Measurements from ENCODE around the gene SATB2. TPM values are rescaled to one million over a fixed set of nuclear protein-coding genes. Genes with fewer than 3 reads are reported as not detected.
A peak's percentile ranks its signal among the peaks of the same experiment; 100 is the strongest.

Gene SATB2
- total RNA-seq (2014; rRNA removed; shearing (Covaris generic); ENCODE audit: low replicate concordance) = 1.6 and 5.4 TPM in 2 replicates

- in situ Hi-C loops (cut with HindIII; ENCODE audit: low pct_unique_long_range_greater_than_20kb, low sequenced_read_pairs) = no loop called here
- DNase-seq (ENCODE audit: low read depth) = peak; percentile 72
Measured at GRCh38 chr2:199457147-199458008, at the start of gene SATB2. TSS of gene SATB2 (minus strand) at chr2:199457939. CDS start at chr2:199456037, 1,902 bp downstream.

GRCh38 chr2:199505755-199506403 is 48.1 kb upstream of the SATB2 start:
- no peak for DNase-seq (ENCODE audit: low read depth)
- in situ Hi-C loops (cut with HindIII; ENCODE audit: low pct_unique_long_range_greater_than_20kb, low sequenced_read_pairs) = no loop called here

- in situ Hi-C loops (cut with HindIII; ENCODE audit: low pct_unique_long_range_greater_than_20kb, low sequenced_read_pairs) = no loop called here
- DNase-seq (ENCODE audit: low read depth) = no peak
Measured at GRCh38 chr2:199503148-199503547, 45.4 kb upstream of the SATB2 start.

GRCh38 chr2:199499005-199499404 is 41.3 kb upstream of the SATB2 start:
- no peak for DNase-seq (ENCODE audit: low read depth)
- in situ Hi-C loops (cut with HindIII; ENCODE audit: low pct_unique_long_range_greater_than_20kb, low sequenced_read_pairs) = no loop called here

DNA sequence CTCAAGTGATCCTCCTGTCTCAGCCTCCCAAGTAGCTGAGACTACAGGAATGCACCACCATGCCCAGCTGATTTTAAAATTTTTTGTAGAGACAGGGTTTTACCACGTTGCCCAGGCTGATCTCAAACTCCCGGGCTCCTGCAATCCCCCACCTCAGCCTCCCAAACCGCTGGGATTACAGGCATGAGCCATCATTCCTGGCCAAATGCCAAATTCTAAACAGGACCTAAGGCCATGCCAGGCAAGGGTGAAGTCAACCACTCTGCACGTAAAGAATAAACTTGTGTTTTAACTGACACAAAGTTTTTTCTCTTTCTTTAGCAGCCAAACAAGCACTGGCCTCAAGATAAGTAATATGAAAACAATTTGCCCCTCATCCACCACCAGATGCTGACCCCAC is 37.4 kb upstream of the SATB2 start:
- no peak for DNase-seq (ENCODE audit: low read depth)
- in situ Hi-C loops (cut with HindIII; ENCODE audit: low pct_unique_long_range_greater_than_20kb, low sequenced_read_pairs) = no loop called here

DNA sequence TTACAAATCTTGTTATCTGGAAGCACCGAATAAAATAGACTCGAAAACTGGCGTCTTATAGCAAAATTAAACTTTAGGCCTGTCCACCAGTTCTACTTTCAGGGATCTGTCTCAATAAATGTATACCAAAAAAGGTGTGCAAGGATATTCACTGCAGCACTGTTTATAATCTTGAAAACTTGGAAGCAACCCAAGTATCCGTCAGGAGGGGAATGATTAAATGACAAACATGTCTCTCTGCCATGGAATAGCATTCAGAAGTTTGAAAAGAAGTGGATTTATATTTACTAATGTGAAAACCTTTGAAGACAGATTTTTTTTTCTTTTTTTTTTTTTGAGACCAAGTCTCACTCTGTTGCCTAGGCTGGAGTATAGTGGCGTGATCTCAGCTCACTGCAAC is 32.3 kb upstream of the SATB2 start:
- no peak for DNase-seq (ENCODE audit: low read depth)
- in situ Hi-C loops (cut with HindIII; ENCODE audit: low pct_unique_long_range_greater_than_20kb, low sequenced_read_pairs) = no loop called here

DNA sequence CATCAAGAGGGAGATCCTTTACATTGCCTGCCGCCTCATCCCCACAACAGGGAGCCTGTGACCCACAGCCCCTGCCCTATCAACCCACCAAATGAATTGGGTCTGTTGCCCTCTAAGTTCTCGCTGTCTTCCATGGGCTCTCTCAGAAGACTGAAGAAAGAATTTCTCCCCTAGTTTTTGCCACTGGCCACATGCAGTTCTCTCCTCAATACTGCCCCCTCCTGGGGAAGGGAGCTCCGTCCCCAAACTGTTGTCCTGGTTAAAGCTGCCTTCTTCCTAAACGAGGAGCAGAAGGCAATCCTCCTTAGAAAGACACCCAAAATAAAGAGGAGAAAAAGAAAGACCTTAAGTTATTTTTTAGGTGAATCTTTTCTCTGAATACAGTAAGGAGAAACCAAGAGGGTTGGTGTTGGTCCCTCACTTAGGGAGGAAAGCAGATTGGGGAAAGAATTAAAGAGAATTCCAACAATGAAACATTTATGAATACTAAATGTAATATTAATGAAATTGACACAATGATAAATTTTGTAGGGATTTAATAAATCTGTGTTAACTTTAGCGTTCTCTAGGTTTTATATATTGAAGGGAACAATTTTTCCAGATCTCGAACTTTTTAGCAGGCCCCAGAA is 31.1 kb upstream of the SATB2 start:
- in situ Hi-C loops (cut with HindIII; ENCODE audit: low pct_unique_long_range_greater_than_20kb, low sequenced_read_pairs) = no loop called here
- DNase-seq (ENCODE audit: low read depth) = peak; percentile 36

GRCh38 chr2:199485732-199486335 is 28.1 kb upstream of the SATB2 start:
- in situ Hi-C loops (cut with HindIII; ENCODE audit: low pct_unique_long_range_greater_than_20kb, low sequenced_read_pairs) = no loop called here
- peak; percentile 52 for DNase-seq (ENCODE audit: low read depth)

DNA sequence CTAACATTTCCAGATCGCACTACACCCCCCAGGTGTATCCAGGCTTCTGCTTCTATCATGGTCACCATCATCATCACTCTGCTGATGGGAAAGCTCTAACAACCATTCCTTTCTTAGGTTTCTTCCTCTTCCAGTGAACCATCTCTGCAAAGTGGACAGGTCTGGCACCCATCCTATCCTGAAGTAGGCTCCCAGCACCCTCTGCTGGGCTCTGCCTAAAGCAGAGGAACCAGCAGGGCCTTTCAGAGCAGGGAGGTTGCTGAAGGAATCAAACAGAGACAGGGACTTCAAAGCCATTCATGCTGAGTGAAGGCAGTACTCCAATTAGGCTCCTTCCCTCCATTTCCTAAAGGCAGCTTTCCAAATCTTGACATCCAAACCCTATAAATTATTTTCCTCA is 27.2 kb upstream of the SATB2 start:
- DNase-seq (ENCODE audit: low read depth) = no peak
- in situ Hi-C loops (cut with HindIII; ENCODE audit: low pct_unique_long_range_greater_than_20kb, low sequenced_read_pairs) = no loop called here

- DNase-seq (ENCODE audit: low read depth) = no peak
- in situ Hi-C loops (cut with HindIII; ENCODE audit: low pct_unique_long_range_greater_than_20kb, low sequenced_read_pairs) = no loop called here
Measured at GRCh38 chr2:199480966-199481365, 23.2 kb upstream of the SATB2 start.

DNA sequence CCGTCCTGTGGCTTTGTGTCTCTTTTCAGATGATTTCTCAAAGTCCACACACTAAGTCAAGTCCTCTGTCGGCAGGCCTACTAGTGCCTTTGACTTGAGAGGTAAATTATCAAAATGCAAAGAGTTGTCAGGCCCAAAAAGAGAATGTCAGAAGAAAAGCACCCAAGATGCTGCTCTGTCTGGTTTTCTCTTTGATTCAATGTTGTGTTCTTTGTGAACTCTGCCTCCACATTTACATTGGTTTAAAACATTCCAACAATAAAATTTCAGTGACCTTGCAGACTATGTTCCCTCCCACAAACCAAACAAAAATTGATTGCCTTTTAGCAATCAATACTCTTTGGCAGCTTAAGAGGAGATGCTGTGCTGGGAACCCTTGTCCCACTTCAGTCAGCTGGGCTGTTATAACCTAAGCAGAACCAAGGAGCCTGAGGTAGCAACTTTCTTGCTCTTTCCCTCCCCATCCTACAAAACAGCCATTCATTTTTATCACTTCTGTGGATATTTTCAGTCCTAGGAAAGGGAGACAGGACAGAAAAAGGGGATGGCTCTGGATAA is 19.6 kb upstream of the SATB2 start:
- DNase-seq (ENCODE audit: low read depth) = no peak
- in situ Hi-C loops (cut with HindIII; ENCODE audit: low pct_unique_long_range_greater_than_20kb, low sequenced_read_pairs) = no loop called here

DNA sequence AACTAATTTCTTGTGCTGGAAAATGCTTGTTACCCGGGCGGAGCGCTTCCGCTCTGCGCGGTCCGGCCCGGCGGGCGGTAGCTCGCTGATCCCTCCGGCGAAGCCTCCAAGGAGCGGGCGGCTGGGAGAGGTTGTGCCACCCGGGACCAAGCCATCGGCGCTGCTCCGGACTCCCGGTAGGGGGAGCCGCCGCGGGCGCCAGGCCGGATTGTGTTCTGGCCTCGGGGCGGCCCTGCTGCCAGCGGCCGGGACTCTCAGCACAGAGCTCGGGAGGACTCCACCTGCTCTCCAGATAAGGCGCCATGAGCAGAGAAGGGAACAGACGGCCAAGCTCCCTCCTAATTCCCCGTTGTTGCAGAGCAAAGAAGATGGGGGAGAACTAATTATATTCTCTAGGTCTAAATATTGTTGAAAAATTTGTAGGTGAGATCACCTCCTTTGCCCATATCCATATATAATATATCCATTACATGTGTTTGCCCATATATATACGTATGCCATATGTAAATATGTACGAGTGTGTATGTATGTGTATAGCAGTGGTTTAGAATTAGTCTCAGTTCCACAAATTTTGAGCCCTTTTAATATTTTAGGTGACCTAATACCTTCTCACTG is 13.8 kb upstream of the SATB2 start:
- in situ Hi-C loops (cut with HindIII; ENCODE audit: low pct_unique_long_range_greater_than_20kb, low sequenced_read_pairs) = no loop called here
- peak; percentile 66 for DNase-seq (ENCODE audit: low read depth)

- DNase-seq (ENCODE audit: low read depth) = no peak
- in situ Hi-C loops (cut with HindIII; ENCODE audit: low pct_unique_long_range_greater_than_20kb, low sequenced_read_pairs) = no loop called here
Measured at GRCh38 chr2:199470672-199471442, 13.1 kb upstream of the SATB2 start.

DNA sequence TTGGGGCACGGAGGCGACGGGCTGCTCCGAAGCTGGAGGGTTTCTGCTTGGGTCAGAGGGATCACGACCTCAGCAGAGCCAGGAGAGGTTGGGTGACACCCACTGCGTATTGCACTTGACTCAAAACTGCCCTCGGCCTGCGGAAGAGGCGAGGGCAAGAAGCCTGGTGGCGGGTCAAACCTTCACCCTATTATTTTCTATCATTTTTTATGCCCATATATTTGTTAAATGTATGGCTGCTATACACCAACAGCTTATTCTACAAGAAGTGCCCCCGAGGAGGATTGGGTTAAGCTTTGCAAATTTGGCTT is 12.6 kb upstream of the SATB2 start:
- in situ Hi-C loops (cut with HindIII; ENCODE audit: low pct_unique_long_range_greater_than_20kb, low sequenced_read_pairs) = no loop called here
- no peak for DNase-seq (ENCODE audit: low read depth)

- in situ Hi-C loops (cut with HindIII; ENCODE audit: low pct_unique_long_range_greater_than_20kb, low sequenced_read_pairs) = no loop called here
- DNase-seq (ENCODE audit: low read depth) = no peak
Measured at GRCh38 chr2:199469514-199470360, 12.0 kb upstream of the SATB2 start.

DNA sequence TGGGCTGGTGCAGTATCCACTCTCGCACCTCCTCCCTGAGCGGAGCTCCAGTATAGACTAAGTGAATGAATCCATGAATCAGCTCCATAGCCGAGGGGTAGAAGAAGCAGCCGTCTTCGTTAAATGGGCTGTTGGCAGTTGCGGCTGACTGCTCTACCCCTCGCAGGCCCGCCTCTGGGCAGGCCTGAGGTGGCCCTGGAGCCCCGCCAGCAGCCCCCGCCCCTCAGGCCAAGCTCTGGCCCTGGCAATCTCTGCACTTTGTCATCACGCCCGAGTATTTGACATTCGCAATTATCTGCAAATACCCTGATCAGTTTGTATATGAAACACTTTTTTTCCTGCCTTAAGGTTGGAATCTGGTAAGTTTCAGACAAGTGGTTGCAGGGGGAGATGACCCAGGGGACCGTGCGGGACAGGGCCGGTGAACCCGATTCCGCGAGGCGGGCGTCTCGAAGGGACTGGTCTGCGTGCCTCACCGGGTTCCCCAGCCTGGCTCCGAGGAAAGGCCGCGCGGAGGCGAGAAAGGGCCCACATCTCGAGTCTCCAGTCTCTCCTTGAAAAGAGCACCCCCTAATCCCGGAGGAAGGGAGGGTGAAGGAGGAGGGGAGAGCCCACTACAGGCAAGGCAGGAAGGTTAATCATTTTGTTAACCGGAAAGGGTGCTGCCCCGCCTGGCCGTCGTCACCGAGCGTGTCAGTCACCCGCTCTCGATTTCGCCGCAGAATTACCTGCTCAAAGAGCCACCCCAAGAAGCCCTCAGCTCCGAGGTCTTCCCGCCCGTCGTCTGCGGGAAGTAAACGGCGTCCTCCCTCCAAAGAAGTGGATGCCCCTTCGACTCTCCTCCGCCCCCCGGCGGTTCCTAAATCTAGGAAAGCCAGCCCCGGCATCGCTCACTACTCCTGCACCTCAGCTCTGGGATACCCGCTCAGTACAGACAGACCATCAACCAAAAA is 11.1 kb upstream of the SATB2 start:
- DNase-seq (ENCODE audit: low read depth) = no peak
- in situ Hi-C loops (cut with HindIII; ENCODE audit: low pct_unique_long_range_greater_than_20kb, low sequenced_read_pairs) = no loop called here

Measured in Caki2 (cell line).